Neutrophil (primary cell): ENCODE data around the gene AIFM1.

ENCODE experiments used
- H3K27ac ChIP-seq: fragments of 200-600 bp; sonication (generic); 2 replicates; pipeline ENCODE4 v1.5.1; 2016; ENCODE audit warnings: mild to moderate bottlenecking, moderate library complexity
- H3K27me3 ChIP-seq: fragments of 200-600 bp; sonication (generic); 2 replicates; pipeline ENCODE4 v1.6.0; 2016; ENCODE audit warnings: mild to moderate bottlenecking
- H3K36me3 ChIP-seq: fragments of 200-600 bp; sonication (generic); 2 replicates; pipeline ENCODE4 v1.5.1; 2017
- H3K4me1 ChIP-seq, 2 experiments: fragments of 200-600 bp in 1 of 2; sonication (generic) in 1 of 2; 1 replicate in 1 of 2; 2 replicates in 1 of 2; pipeline versions ENCODE4 v1.5.1 to v1.6.1; 2013 to 2016; ENCODE audit warnings: low read depth in 1 of 2, low read length in 1 of 2, mild to moderate bottlenecking in 1 of 2, moderate library complexity in 1 of 2; ENCODE audit not compliant: control insufficient read depth in 1 of 2, insufficient read depth in 1 of 2
- H3K4me3 ChIP-seq, 2 experiments: fragments of 200-600 bp in 1 of 2; sonication (generic) in 1 of 2; 1 replicate in 1 of 2; 2 replicates in 1 of 2; pipeline ENCODE4 v1.5.1; 2013 to 2016; ENCODE audit warnings: low read depth in 1 of 2, low read length in 1 of 2, mild to moderate bottlenecking in 1 of 2, moderate library complexity in 1 of 2
- H3K9me3 ChIP-seq: fragments of 200-600 bp; sonication (generic); 2 replicates; pipeline ENCODE4 v1.5.1; 2016
- CTCF ChIP-seq: fragments of 200-600 bp; sonication (generic); IDR thresholded peaks from 2 replicates; pipeline ENCODE4 v1.5.1; 2016; ENCODE audit warnings: antibody characterized with exemption

Gene AIFM1

DNA sequence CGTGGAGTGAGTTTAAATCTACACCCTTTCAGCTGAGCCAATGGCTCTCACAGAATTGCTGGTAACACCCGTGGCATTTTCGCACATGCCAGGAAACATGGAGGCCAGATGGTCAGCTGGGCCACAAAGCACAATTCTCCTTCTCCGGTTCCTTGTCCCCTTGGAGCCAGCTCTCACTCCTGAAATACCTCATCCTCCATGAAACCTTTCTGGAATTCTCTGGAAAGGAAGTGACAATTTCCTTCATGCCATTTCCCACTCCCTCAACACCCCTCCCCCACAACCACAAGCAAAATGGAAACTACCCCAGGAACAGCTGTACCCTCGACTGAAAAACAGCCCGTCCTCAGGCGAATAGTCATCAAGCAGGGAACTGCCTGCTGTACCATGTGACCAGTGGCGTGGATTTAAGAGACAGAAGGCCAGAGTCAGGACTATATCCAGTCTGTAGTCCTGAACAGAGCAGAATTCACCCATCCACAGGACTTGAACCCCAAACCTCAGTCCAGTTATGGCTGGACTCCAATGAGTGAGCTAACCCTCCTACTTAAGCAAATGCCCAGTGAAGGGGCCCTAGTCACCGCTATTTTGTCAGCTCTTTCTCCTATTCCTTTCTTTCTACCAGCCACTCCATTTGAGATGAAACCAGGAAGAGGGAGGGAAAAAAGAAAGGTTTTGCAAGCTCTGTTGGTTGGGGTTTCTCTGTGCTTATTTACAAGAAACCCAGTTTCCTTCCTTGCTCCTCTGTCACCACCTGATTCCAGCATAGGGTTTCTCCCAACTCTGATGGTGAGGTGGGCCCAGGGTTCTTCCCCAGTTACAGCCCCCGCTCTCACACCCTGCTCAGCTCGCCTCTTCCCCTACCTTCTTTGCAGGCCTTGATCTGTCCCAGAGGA is 79.8 kb downstream of the AIFM1 start:
- Histone ChIP-seq H3K27me3 (no peaks in the 10 kb centered on the region), H3K9me3 (no peaks in the 10 kb centered on the region), H3K4me3 (peak overlapping the region; percentile 59 to 68), H3K27ac (peak overlapping the region; percentile 97), H3K4me1 (peaks cover 89 to 96% of the 10 kb centered on the region in 2 experiments), H3K36me3 (peaks cover 4% of the 10 kb centered on the region)
- TF ChIP-seq CTCF: no peak

GRCh38 chrX:130084631-130085237 is 80.9 kb downstream of the AIFM1 start:
- H3K4me1 ChIP-seq: peaks cover 81 to 94% of the 10 kb centered on the region in 2 experiments
- H3K27me3 ChIP-seq: no peaks in the 10 kb centered on the region
- peak overlapping the region; percentile 97 for H3K27ac ChIP-seq
- TF ChIP-seq CTCF: no peak
- H3K4me3 ChIP-seq: peak overlapping the region; percentile 59 to 68
- H3K36me3 ChIP-seq: peaks cover 9% of the 10 kb centered on the region
- no peaks in the 10 kb centered on the region for H3K9me3 ChIP-seq

GRCh38 chrX:130083656-130084382 is 81.8 kb downstream of the AIFM1 start:
- TF ChIP-seq CTCF: no peak
- Histone ChIP-seq H3K27ac (peak overlapping the region; percentile 97), H3K36me3 (peaks cover 9% of the 10 kb centered on the region), H3K4me3 (peak overlapping the region; percentile 59 to 68), H3K9me3 (no peaks in the 10 kb centered on the region), H3K27me3 (no peaks in the 10 kb centered on the region), H3K4me1 (peaks cover 73 to 89% of the 10 kb centered on the region in 2 experiments)

DNA sequence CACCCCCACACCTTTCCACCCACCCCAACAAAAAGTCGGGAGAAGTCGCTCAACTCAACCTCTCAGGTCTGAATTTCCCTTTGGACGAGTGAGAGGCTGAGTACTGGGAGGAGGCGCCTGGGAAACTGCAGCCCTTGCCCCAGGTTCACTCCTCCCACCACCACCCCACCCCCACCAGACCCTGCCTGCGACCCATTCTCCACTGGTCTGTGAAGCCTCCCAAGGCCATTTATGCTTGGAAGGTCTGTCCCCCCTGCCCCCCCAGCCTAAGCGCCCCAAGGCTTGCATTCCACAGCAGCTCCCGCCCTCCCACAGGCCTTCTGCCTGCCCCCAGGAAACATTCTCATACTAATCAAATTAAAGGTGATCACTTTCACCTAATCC is 82.5 kb downstream of the AIFM1 start:
- peaks cover 66 to 82% of the 10 kb centered on the region in 2 experiments for H3K4me1 ChIP-seq
- no peaks in the 10 kb centered on the region for H3K27me3 ChIP-seq
- H3K9me3 ChIP-seq: no peaks in the 10 kb centered on the region
- H3K27ac ChIP-seq: peak overlapping the region; percentile 97
- peak overlapping the region; percentile 59 to 68 for H3K4me3 ChIP-seq
- no peak for TF ChIP-seq CTCF
- H3K36me3 ChIP-seq: peaks cover 9% of the 10 kb centered on the region

DNA sequence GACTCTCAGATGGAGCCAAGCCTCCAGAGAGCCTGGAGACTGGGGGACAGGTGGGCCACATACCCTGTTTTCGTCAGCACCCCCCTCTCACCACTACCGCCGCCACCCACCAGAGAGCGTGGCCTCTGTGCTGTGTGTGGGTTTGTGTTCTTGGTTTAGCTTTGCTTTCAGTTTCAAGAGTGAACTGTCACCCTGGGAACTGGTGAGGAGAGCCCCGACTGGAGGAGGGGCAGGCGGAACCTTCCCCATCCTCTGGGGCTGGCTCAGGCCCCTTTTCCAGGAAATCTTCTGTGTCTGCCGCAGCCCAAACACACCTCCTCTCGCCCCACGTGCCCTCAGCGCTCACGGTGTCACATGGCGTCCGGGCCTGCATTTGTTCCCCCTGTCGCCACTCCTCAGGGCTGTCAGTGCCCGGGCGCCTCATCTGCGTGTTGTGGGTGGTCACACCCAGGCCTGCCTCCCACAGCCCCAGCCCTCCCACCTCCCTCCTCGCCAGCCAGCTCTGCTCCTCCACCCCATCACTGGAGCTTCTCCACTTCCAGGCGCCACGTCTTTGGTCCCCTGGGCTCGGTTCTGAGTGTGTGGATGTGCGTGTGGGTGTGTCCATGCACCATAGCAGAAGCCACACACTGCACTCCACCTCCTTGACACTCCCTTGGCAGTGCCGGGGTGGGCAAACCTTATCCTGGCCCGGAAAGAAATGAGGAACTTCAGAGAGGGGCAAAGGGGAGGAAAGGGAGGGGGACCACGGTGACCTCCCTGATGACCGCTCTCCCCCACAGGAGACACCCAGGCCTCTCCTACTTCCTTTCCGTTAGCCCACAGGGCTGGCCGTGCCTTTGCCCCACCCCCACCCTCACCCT is 83.2 kb downstream of the AIFM1 start:
- H3K4me1 ChIP-seq: peaks cover 59 to 75% of the 10 kb centered on the region in 2 experiments
- H3K9me3 ChIP-seq: no peaks in the 10 kb centered on the region
- H3K36me3 ChIP-seq: peaks cover 9% of the 10 kb centered on the region
- H3K27ac ChIP-seq: peak overlapping the region; percentile 97
- no peaks in the 10 kb centered on the region for H3K27me3 ChIP-seq
- peak overlapping the region; percentile 47 to 59 for H3K4me3 ChIP-seq
- peak; percentile 69 for TF ChIP-seq CTCF
